Ovary (tissue), 9 donors: ENCODE data around the gene COPB2. TPM values are rescaled to one million over a fixed set of nuclear protein-coding genes. Genes with fewer than 3 reads are reported as not detected.

Source experiments
- DNase-seq, 5 donors: peaks; one replicate each; pipeline ENCODE4 v3.0.0-alpha.2; 2019 to 2020
- H3K27ac ChIP-seq, 2 donors: fragments of 200-600 bp; one replicate each; pipeline versions ENCODE4 v1.5.1 to v1.8.0; 2019 to 2022
- H3K27me3 ChIP-seq: fragments of 200-600 bp; one replicate; pipeline ENCODE4 v1.8.0; 2022
- H3K36me3 ChIP-seq: fragments of 200-600 bp; sonication (generic); one replicate; pipeline ENCODE4 v1.5.1; 2019
- H3K4me1 ChIP-seq: one replicate; pipeline ENCODE4 v1.8.1; 2013; ENCODE audit warnings: mild to moderate bottlenecking, moderate library complexity; ENCODE audit not compliant: insufficient read depth
- H3K4me3 ChIP-seq: fragments of 200-600 bp; sonication (generic); one replicate; pipeline ENCODE4 v1.5.1; 2017
- H3K9me3 ChIP-seq, 2 donors: fragments of 200-600 bp in 1 of 2; sonication (generic) in 1 of 2; one replicate each; pipeline versions ENCODE4 v1.5.1 to v1.8.1; 2013 to 2019; ENCODE audit warnings: mild to moderate bottlenecking in 1 of 2, moderate library complexity in 1 of 2
- EP300 ChIP-seq: sonication (generic); formaldehyde crosslinking; IDR thresholded peaks from one replicate; pipeline ENCODE4 v1.6.1; 2017; ENCODE audit warnings: antibody characterized with exemption
- POLR2A ChIP-seq: fragments of 450-650 bp; IDR thresholded peaks from one replicate; pipeline ENCODE4 v1.6.1; 2017; ENCODE audit warnings: antibody characterized with exemption, mild to moderate bottlenecking, moderate library complexity
- whole genome bisulfite sequencing, 3 donors: extraction: QIAGEN DNeasy Blood & Tissue Kit in 1 of 3; methylation state at CpG; one replicate each; pipeline versions ENCODE4 v1.1.5 to v1.1.7; 2013 to 2017; 5-methylcytosine and 5-hydroxymethylcytosine counted together
- intact Hi-C, 4 donors: fragments of 100-400 bp; cut with DNase I; formaldehyde crosslinking; loops; one replicate each; pipeline versions ENCODE4 v1.11.0 to v1.15.1; 2022 to 2023
- polyA plus RNA-seq, 2 donors: library from polyadenylated mRNA; stranded (reverse); fragments of 200-250 nt in 1 of 2; fragments of 350-450 nt in 1 of 2; fragmentation: Illumina TruSeq in 1 of 2; extraction: RNeasy Lipid Tissue Mini Kit (QIAGEN cat#74804) in 1 of 2; gene quantifications; one replicate each; pipeline ENCODE4 v1.2.3, GENCODE V29; 2013 to 2014
- total RNA-seq, 7 donors: library from RNA; depleted of rRNA in 2 of 7; stranded (reverse); fragments of >200 nt in 2 of 7; fragmentation: NEBNext Ultra II Directional in 3 of 7; extraction: Animal tissue kit (Norgen Biotek cat#: 25700) in 3 of 7; gene quantifications; one replicate each; pipeline versions ENCODE4 v1.1.0 to v1.2.4, GENCODE V29; 2016 to 2023
- TF ChIP-seq, protein P1 (sequence below), 3 donors: fragments of 450-650 bp in 2 of 3; fragments of 200-600 bp in 1 of 3; IDR thresholded peaks; one replicate each; pipeline versions ENCODE4 v1.5.1 to v1.8.0; 2016 to 2022; ENCODE audit warnings: antibody characterized with exemption in 3 of 3, mild to moderate bottlenecking in 1 of 3
- donor health status: DM: no; HTN: no; CAD: no; lungs with moderate emphysema.
- donor health status: DM: no; HTN: no; CAD: no.
- donor health status: Bipolar disorder and iron deficiency.
- donor health status: DM: yes; HTN: yes; CAD: no.
- donor health status: DM: no; HTN: no; CAD: no.
- donor health status: DM: yes; HTN: yes; CAD: no.

COPB2 gene
- total and polyA plus RNA-seq, 9 donors, result 38.2 to 115 (median 95.7) TPM

DNA sequence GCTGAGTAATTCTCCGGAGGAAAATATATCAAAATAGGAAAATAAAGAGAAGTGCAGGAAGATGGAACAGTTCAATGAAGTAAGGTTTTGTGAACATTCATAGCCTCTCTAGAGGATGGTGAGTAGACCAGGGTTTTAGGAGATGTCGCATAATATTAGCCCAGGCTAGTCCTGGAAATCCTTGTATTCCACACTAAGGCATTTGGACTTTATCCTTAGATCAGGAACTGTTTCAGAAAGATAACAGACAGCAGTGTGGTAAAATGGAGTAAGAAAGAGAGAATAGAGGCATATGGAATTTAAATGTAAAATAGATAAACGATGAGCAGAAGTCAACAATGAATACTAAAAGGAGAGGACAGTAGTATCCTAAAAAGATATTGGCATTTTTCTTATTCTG lies 12.1 kb downstream of the COPB2 start:
- H3K4me3 ChIP-seq, result no peak overlapping the region
- no peaks in the 10 kb centered on the region for H3K4me1 ChIP-seq
- TF ChIP-seq EP300, result no peak
- TF ChIP-seq, protein P1, sequence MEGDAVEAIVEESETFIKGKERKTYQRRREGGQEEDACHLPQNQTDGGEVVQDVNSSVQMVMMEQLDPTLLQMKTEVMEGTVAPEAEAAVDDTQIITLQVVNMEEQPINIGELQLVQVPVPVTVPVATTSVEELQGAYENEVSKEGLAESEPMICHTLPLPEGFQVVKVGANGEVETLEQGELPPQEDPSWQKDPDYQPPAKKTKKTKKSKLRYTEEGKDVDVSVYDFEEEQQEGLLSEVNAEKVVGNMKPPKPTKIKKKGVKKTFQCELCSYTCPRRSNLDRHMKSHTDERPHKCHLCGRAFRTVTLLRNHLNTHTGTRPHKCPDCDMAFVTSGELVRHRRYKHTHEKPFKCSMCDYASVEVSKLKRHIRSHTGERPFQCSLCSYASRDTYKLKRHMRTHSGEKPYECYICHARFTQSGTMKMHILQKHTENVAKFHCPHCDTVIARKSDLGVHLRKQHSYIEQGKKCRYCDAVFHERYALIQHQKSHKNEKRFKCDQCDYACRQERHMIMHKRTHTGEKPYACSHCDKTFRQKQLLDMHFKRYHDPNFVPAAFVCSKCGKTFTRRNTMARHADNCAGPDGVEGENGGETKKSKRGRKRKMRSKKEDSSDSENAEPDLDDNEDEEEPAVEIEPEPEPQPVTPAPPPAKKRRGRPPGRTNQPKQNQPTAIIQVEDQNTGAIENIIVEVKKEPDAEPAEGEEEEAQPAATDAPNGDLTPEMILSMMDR (IDR thresholded peaks at IDR 0.05), result no peak
- TF ChIP-seq POLR2A, result no peak
- no peak overlapping the region for H3K27ac ChIP-seq
- intact Hi-C loops, result no loop called here
- H3K27me3 ChIP-seq, result no peaks in the 10 kb centered on the region
- WGBS, 3 donors, result 86 to 91% (median 87%) methylated on average over 3 of the region's 3 CpGs
- H3K9me3 ChIP-seq, result no peaks in the 10 kb centered on the region
- no peaks in the 10 kb centered on the region for H3K36me3 ChIP-seq
- DNase-seq, result no peak

DNA sequence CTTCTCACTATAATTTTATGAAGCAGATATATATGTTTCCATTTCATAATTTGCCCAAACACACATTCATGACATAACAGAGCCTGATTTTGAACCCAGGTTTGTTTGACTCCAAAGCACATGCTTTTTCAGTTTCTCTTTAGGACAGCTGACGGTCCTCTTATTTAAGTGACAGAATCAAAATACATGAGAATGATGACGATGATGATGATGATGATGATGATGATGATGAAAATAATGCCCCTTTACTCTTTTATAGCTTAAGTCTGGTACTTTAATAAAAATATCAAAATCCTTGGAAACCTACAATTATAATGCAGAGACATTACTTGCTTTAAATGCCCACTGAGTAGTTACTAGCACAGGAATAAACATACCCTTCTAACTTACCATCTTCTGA lies 15.3 kb downstream of the COPB2 start:
- WGBS, 3 donors, result 84 to 96% (median 92%) methylated on average over 2 of the region's 2 CpGs
- H3K36me3 ChIP-seq, result no peaks in the 10 kb centered on the region
- intact Hi-C loops, result no loop called here

DNA sequence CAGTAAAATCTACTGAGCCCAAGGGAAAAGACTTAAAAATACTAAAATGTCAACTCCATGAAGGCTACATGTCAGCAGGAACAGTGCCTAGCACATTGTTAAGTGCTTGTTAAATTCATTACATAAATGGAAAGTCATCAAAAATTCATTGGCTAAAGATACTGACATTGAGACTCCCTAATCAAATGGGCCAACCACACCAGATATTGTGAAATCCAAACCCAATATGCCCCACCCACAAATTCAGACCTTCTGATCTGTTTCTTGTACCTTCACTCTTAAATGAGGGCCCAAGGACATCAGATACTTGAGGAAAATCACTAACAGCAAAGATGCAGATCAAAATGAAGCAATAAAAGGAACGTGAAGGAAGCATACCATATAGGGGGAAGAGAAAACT lies 24.9 kb downstream of the COPB2 start:
- WGBS, 3 donors, result 87 to 97% (median 92%) methylated on average over 1 of the region's 1 CpG
- TF ChIP-seq EP300 (no peak), POLR2A (no peak)
- TF ChIP-seq, protein P1 (IDR thresholded peaks at IDR 0.05), result no peak
- no peak overlapping the region for H3K4me3 ChIP-seq
- intact Hi-C loops, result no loop called here
- no peaks in the 10 kb centered on the region for H3K4me1 ChIP-seq
- H3K9me3 ChIP-seq, result no peaks in the 10 kb centered on the region
- no peaks in the 10 kb centered on the region for H3K36me3 ChIP-seq
- H3K27me3 ChIP-seq, result no peaks in the 10 kb centered on the region
- no peak overlapping the region for H3K27ac ChIP-seq
- no peak for DNase-seq

More for the DNA sequence above, 15.3 kb downstream of the COPB2 start:
- no peaks in the 10 kb centered on the region for H3K4me1 ChIP-seq
- no peak overlapping the region for H3K4me3 ChIP-seq
- H3K9me3 ChIP-seq, result no peaks in the 10 kb centered on the region
- TF ChIP-seq EP300 (no peak), POLR2A (no peak)
- TF ChIP-seq, protein P1 (IDR thresholded peaks at IDR 0.05), result no peak
- DNase-seq, result no peak
- no peak overlapping the region for H3K27ac ChIP-seq
- no peaks in the 10 kb centered on the region for H3K27me3 ChIP-seq

DNA sequence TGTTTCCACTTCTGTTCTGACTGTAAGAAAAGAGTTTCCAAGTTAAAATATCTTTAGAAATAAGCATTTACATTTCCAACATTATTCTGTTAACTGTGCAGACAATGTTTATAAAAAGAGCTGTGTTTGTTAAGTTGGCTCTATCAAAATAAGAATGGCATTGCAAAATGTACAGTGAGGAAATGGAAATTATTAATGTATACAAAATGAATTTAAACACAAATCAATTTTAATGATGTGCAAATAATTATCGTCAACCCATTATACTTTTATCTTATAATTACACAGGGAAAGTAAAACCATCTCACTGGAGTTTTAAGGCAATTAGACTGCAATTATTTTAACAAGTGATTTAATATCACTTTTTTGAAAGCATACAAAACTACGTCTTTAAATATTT lies 28.2 kb downstream of the COPB2 start:
- WGBS, 3 donors, result 66 to 77% (median 77%) methylated on average over 2 of the region's 2 CpGs
- Histone ChIP-seq H3K27me3 (no peaks in the 10 kb centered on the region), H3K4me1 (no peaks in the 10 kb centered on the region), H3K36me3 (no peaks in the 10 kb centered on the region), H3K27ac (no peak overlapping the region), H3K4me3 (no peak overlapping the region), H3K9me3 (no peaks in the 10 kb centered on the region)
- intact Hi-C loops, result no loop called here
- DNase-seq, result no peak
- TF ChIP-seq, protein P1 (IDR thresholded peaks at IDR 0.05), result no peak
- no peak for TF ChIP-seq POLR2A
- TF ChIP-seq EP300, result no peak
